ENCODE measurements around the gene TMC4.
A peak's percentile ranks its signal among the peaks of the same experiment; 100 is the strongest.
"Not testable (repeated sequence)": the region's sequence is repeated elsewhere in the genome, so short reads cannot be mapped to it uniquely, and the experiment has no call there.

TMC4 gene

GRCh38 chr19:54179262-54179852 lies 6.4 kb upstream of the TMC4 start:
- peaks cover 6% of the 10 kb centered on the region for H3K36me3 Mint-ChIP-seq
- no peak for DNase-seq (ENCODE audit: low spot score in 2 of 2)
- no peak overlapping the region for H3K4me3 Mint-ChIP-seq
- no peaks in the 10 kb centered on the region for H3K9me3 Mint-ChIP-seq
- ATAC-seq (ENCODE audit: low read depth) = no peak
- H3K4me1 Mint-ChIP-seq = peaks cover 7% of the 10 kb centered on the region
- no peaks in the 10 kb centered on the region for H3K27me3 Mint-ChIP-seq
- no peak overlapping the region for H3K27ac Mint-ChIP-seq

- peaks cover 4% of the 10 kb centered on the region for H3K36me3 Mint-ChIP-seq
- no peak overlapping the region for H3K4me3 Mint-ChIP-seq
- H3K27ac Mint-ChIP-seq = no peak overlapping the region
- H3K27me3 Mint-ChIP-seq = no peaks in the 10 kb centered on the region
- no peaks in the 10 kb centered on the region for H3K9me3 Mint-ChIP-seq
- peak; percentile 92 for ATAC-seq (ENCODE audit: low read depth)
- DNase-seq (ENCODE audit: low spot score in 2 of 2) = no peak
- peaks cover 7% of the 10 kb centered on the region for H3K4me1 Mint-ChIP-seq
These were observed 5.8 kb upstream of the TMC4 start for GRCh38 chr19:54178581-54179261.

- DNase-seq (ENCODE audit: low spot score in 2 of 2) (no peak), ATAC-seq (ENCODE audit: low read depth) (no peak)
- Mint-ChIP-seq H3K27ac (no peak overlapping the region), H3K9me3 (no peaks in the 10 kb centered on the region), H3K36me3 (no peaks in the 10 kb centered on the region), H3K4me1 (peaks cover 9% of the 10 kb centered on the region), H3K27me3 (no peaks in the 10 kb centered on the region), H3K4me3 (no peak overlapping the region)
These were observed 1.2 kb upstream of the TMC4 start for GRCh38 chr19:54173951-54174834.

- Mint-ChIP-seq H3K36me3 (no peaks in the 10 kb centered on the region), H3K27ac (no peak overlapping the region), H3K27me3 (no peaks in the 10 kb centered on the region), H3K4me1 (peaks cover 10% of the 10 kb centered on the region), H3K4me3 (no peak overlapping the region), H3K9me3 (no peaks in the 10 kb centered on the region)
- DNase-seq (ENCODE audit: low spot score in 2 of 2) (no peak), ATAC-seq (ENCODE audit: low read depth) (no peak)
These were observed 369 bp upstream of the TMC4 start for GRCh38 chr19:54173359-54173699.

- H3K36me3 Mint-ChIP-seq; H3K4me3 Mint-ChIP-seq; DNase-seq (ENCODE audit: low spot score in 2 of 2); ATAC-seq (ENCODE audit: low read depth); H3K9me3 Mint-ChIP-seq; H3K27ac Mint-ChIP-seq; H3K27me3 Mint-ChIP-seq: not testable (repeated sequence)
- H3K4me1 Mint-ChIP-seq = peaks cover 14% of the 10 kb centered on the region
These were observed 1.1 kb downstream of the TMC4 start for GRCh38 chr19:54171736-54172431.

GRCh38 chr19:54169149-54169740 lies 3.7 kb downstream of the TMC4 start:
- no peak overlapping the region for H3K4me3 Mint-ChIP-seq
- H3K27ac Mint-ChIP-seq = no peak overlapping the region
- H3K9me3 Mint-ChIP-seq = no peaks in the 10 kb centered on the region
- ATAC-seq (ENCODE audit: low read depth) (no peak), DNase-seq (ENCODE audit: low spot score in 2 of 2) (no peak)
- H3K36me3 Mint-ChIP-seq = no peaks in the 10 kb centered on the region
- H3K4me1 Mint-ChIP-seq = peaks cover 12% of the 10 kb centered on the region
- peaks cover 6% of the 10 kb centered on the region for H3K27me3 Mint-ChIP-seq

- Mint-ChIP-seq H3K4me3 (no peak overlapping the region), H3K4me1 (peaks cover 14% of the 10 kb centered on the region), H3K9me3 (no peaks in the 10 kb centered on the region), H3K27me3 (peaks cover 8% of the 10 kb centered on the region), H3K27ac (no peak overlapping the region), H3K36me3 (no peaks in the 10 kb centered on the region)
- DNase-seq (ENCODE audit: low spot score in 2 of 2) (peak; percentile 84 to 94), ATAC-seq (ENCODE audit: low read depth) (peak; percentile 81)
These were observed 4.6 kb downstream of the TMC4 start for GRCh38 chr19:54168174-54168917.

GRCh38 chr19:54165222-54165621 lies 7.7 kb downstream of the TMC4 start:
- peaks cover 22% of the 10 kb centered on the region for H3K4me1 Mint-ChIP-seq
- no peak for DNase-seq (ENCODE audit: low spot score in 2 of 2)
- H3K27ac Mint-ChIP-seq = no peak overlapping the region
- H3K27me3 Mint-ChIP-seq = peaks cover 10% of the 10 kb centered on the region
- peaks cover 2% of the 10 kb centered on the region for H3K9me3 Mint-ChIP-seq
- ATAC-seq (ENCODE audit: low read depth) = no peak
- H3K4me3 Mint-ChIP-seq = no peak overlapping the region
- H3K36me3 Mint-ChIP-seq = peaks cover 2% of the 10 kb centered on the region

- DNase-seq (ENCODE audit: low spot score in 2 of 2) (no peak), ATAC-seq (ENCODE audit: low read depth) (no peak)
- Mint-ChIP-seq H3K27me3 (peaks cover 10% of the 10 kb centered on the region), H3K4me3 (no peak overlapping the region), H3K27ac (no peak overlapping the region), H3K9me3 (peaks cover 2% of the 10 kb centered on the region), H3K36me3 (peaks cover 2% of the 10 kb centered on the region), H3K4me1 (peaks cover 25% of the 10 kb centered on the region)
These were observed 8.4 kb downstream of the TMC4 start for GRCh38 chr19:54164369-54165068.

GRCh38 chr19:54162884-54163283 lies 10.1 kb downstream of the TMC4 start:
- H3K27ac Mint-ChIP-seq = no peak overlapping the region
- no peak for DNase-seq (ENCODE audit: low spot score in 2 of 2)
- H3K9me3 Mint-ChIP-seq = peaks cover 2% of the 10 kb centered on the region
- peaks cover 10% of the 10 kb centered on the region for H3K27me3 Mint-ChIP-seq
- H3K4me3 Mint-ChIP-seq = peak overlapping the region; percentile 59
- no peak for ATAC-seq (ENCODE audit: low read depth)
- H3K36me3 Mint-ChIP-seq = peaks cover 5% of the 10 kb centered on the region
- peaks cover 29% of the 10 kb centered on the region for H3K4me1 Mint-ChIP-seq

- H3K27ac Mint-ChIP-seq = no peak overlapping the region
- peak overlapping the region; percentile 91 for H3K4me3 Mint-ChIP-seq
- H3K36me3 Mint-ChIP-seq = peaks cover 5% of the 10 kb centered on the region
- DNase-seq (ENCODE audit: low spot score in 2 of 2) (peak; percentile 70 to 77), ATAC-seq (ENCODE audit: low read depth) (peak; percentile 25)
- H3K4me1 Mint-ChIP-seq = peaks cover 29% of the 10 kb centered on the region
- H3K9me3 Mint-ChIP-seq = peaks cover 2% of the 10 kb centered on the region
- H3K27me3 Mint-ChIP-seq = peaks cover 10% of the 10 kb centered on the region
These were observed 10.6 kb downstream of the TMC4 start for GRCh38 chr19:54162241-54162805.

GRCh38 chr19:54160854-54161253 lies 12.1 kb downstream of the TMC4 start:
- Mint-ChIP-seq H3K27ac (peak overlapping the region; percentile 94), H3K9me3 (peaks cover 2% of the 10 kb centered on the region), H3K4me3 (peak overlapping the region; percentile 100), H3K4me1 (peaks cover 32% of the 10 kb centered on the region), H3K27me3 (peaks cover 10% of the 10 kb centered on the region), H3K36me3 (peaks cover 9% of the 10 kb centered on the region)
- DNase-seq (ENCODE audit: low spot score in 2 of 2) = no peak
- ATAC-seq (ENCODE audit: low read depth) = no peak
